Naive thymus-derived CD4-positive, alpha-beta T cell (primary cell): ENCODE data around the gene NTMT1. TPM values are rescaled to one million over a fixed set of nuclear protein-coding genes. Genes with fewer than 3 reads are reported as not detected.

ENCODE experiments used
- ATAC-seq: fragments of 150-1000 bp; cut with Tn5 transposase; 2 replicates; pipeline ENCODE4 v1.10.0; 2021; ENCODE audit warnings: mild to moderate bottlenecking, moderate library complexity
- CTCF ChIA-PET: fragments of 350-600 bp; sonication (Branson Sonifier 250); formaldehyde crosslinking; loops from one replicate; lab custom pipeline; 2021; ENCODE audit warnings: antibody characterized with exemption; lab: Charles Lee
- POLR2A ChIA-PET: fragments of 350-600 bp; sonication (Branson Sonifier 250); formaldehyde crosslinking; loops from one replicate; lab custom pipeline; 2021; ENCODE audit warnings: antibody characterized with exemption, inconsistent platforms; lab: Charles Lee
- DNase-seq, 9 donors: peaks; one replicate each; pipeline versions ENCODE4 v3.0.0 to v3.0.0-alpha.2; 2020 to 2022; ENCODE audit warnings: mixed read lengths in 1 of 9
- H3K27ac ChIP-seq: one replicate; pipeline ENCODE4 v1.7.0; 2013; ENCODE audit warnings: mild to moderate bottlenecking, low read depth, low read length, moderate library complexity
- H3K27me3 ChIP-seq, 2 donors: one replicate each; pipeline ENCODE4 v1.7.0; 2013; ENCODE audit warnings: low read length in 2 of 2, mild to moderate bottlenecking in 2 of 2, moderate library complexity in 2 of 2; ENCODE audit not compliant: control insufficient read depth in 2 of 2, insufficient read depth in 2 of 2
- H3K36me3 ChIP-seq, 3 experiments: 1 replicate in 2 of 3; 2 replicates in 1 of 3; pipeline ENCODE4 v1.7.0; 2013; ENCODE audit warnings: low read length in 3 of 3, mild to moderate bottlenecking in 3 of 3, moderate library complexity in 1 of 3; ENCODE audit not compliant: insufficient read depth in 3 of 3, control insufficient read depth in 2 of 3
- H3K4me1 ChIP-seq, 2 donors: one replicate each; pipeline ENCODE4 v1.7.0; 2013; ENCODE audit warnings: low read length in 2 of 2, mild to moderate bottlenecking in 2 of 2, moderate library complexity in 1 of 2; ENCODE audit not compliant: control insufficient read depth in 2 of 2, insufficient read depth in 2 of 2
- H3K4me3 ChIP-seq: 2 replicates; pipeline ENCODE4 v1.7.0; 2013; ENCODE audit warnings: mild to moderate bottlenecking, low read length
- H3K9me3 ChIP-seq, 3 experiments: 1 replicate in 2 of 3; 2 replicates in 1 of 3; pipeline ENCODE4 v1.7.0; 2013; ENCODE audit warnings: low read length in 3 of 3; ENCODE audit not compliant: control insufficient read depth in 2 of 3
- H3K27ac Mint-ChIP-seq, 9 donors: one replicate each; pipeline ENCODE4 v1.8.0; 2020 to 2022; ENCODE audit warnings: mixed read lengths in 9 of 9, mild to moderate bottlenecking in 8 of 9, moderate library complexity in 5 of 9, inconsistent platforms in 2 of 9
- H3K27me3 Mint-ChIP-seq, 5 donors: one replicate each; pipeline ENCODE4 v1.8.0; 2021 to 2022; ENCODE audit warnings: mixed read lengths in 5 of 5, mild to moderate bottlenecking in 1 of 5
- H3K36me3 Mint-ChIP-seq, 5 donors: one replicate each; pipeline ENCODE4 v1.8.0; 2020 to 2022; ENCODE audit warnings: mixed read lengths in 5 of 5, mild to moderate bottlenecking in 3 of 5, inconsistent platforms in 1 of 5
- H3K4me1 Mint-ChIP-seq, 7 donors: one replicate each; pipeline ENCODE4 v1.8.0; 2020 to 2022; ENCODE audit warnings: mixed read lengths in 7 of 7, mild to moderate bottlenecking in 3 of 7, inconsistent platforms in 1 of 7
- H3K4me3 Mint-ChIP-seq, 10 donors: one replicate each; pipeline ENCODE4 v1.8.0; 2020 to 2022; ENCODE audit warnings: mild to moderate bottlenecking in 10 of 10, mixed read lengths in 10 of 10, moderate library complexity in 6 of 10, inconsistent platforms in 2 of 10
- H3K9me3 Mint-ChIP-seq, 11 donors: one replicate each; pipeline ENCODE4 v1.8.0; 2020 to 2022; ENCODE audit warnings: mixed read lengths in 11 of 11, mild to moderate bottlenecking in 4 of 11, inconsistent platforms in 1 of 11, moderate library complexity in 1 of 11
- intact Hi-C, 2 donors: fragments of 100-400 bp; cut with micrococcal nuclease; formaldehyde crosslinking; loops; one replicate each; pipeline ENCODE4 v1.15.1; 2023
- polyA plus RNA-seq, 2 donors: library from polyadenylated mRNA; unstranded; fragments of 300-500 nt; fragmentation: Illumina TruSeq; gene quantifications; one replicate each; pipeline ENCODE4 v1.2.3, GENCODE V29; 2021
- total RNA-seq, 6 experiments: library from RNA in 5 of 6; stranded (reverse) in 5 of 6; gene quantifications; 1 replicate in 5 of 6; 2 replicates in 1 of 6; pipeline ENCODE4 v1.2.3 and lab custom pipeline; 2021 to 2026

The NTMT1 gene
- total and polyA plus RNA-seq, 7 experiments from 2014 or later, result 31.0 to 58.9 (median 43.7) TPM

DNA sequence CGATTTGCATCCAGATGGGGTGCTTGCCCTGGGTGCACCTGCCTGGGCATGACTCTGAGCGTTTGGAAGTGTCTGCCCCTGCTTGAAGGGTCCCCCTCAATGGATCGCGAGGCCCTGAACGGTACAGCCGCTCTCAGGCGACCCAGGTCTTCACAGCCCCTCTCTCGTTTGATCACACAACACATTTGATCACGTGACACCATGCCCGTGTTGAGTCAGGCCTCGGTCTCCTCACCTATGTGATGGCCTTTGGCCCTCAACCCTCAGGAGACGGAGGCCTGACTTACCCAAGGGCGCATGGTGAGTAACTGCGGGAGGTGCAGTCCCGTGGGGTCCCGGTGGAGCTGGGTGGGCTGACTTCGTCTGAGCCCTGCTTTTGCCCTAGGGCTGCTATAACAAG is 18.9 kb downstream of the NTMT1 start:
- Histone ChIP-seq H3K4me3 (no peak overlapping the region), H3K27ac (no peak overlapping the region), H3K27me3 (no peaks in the 10 kb centered on the region), H3K36me3 (peaks cover 0 to 9% (median 0%) of the 10 kb centered on the region in 3 experiments), H3K4me1 (peaks cover 14 to 16% of the 10 kb centered on the region in 2 donors), H3K9me3 (no peaks in the 10 kb centered on the region)
- H3K4me3 Mint-ChIP-seq, result peak overlapping the region in 1 of 10 donors; percentile 12
- no peaks in the 10 kb centered on the region for H3K36me3 Mint-ChIP-seq
- ATAC-seq (no peak), DNase-seq (no peak)
- CTCF ChIA-PET, result interaction anchor here (0.6 kb wide), 1 partner anchor 20 kb away, joined by 3 read pairs; no protein-coding TSS in a partner anchor
- H3K4me1 Mint-ChIP-seq, result peaks cover 7 to 18% (median 15%) of the 10 kb centered on the region in 7 donors
- intact Hi-C loops, result no loop called here
- no peaks in the 10 kb centered on the region for H3K27me3 Mint-ChIP-seq
- H3K27ac Mint-ChIP-seq, result peak overlapping the region in 1 of 9 donors; percentile 66
- POLR2A ChIA-PET, result interaction anchor here (0.6 kb wide), 1 partner anchor 10 kb away, joined by 3 read pairs; no protein-coding TSS in a partner anchor
- H3K9me3 Mint-ChIP-seq, result no peaks in the 10 kb centered on the region

DNA sequence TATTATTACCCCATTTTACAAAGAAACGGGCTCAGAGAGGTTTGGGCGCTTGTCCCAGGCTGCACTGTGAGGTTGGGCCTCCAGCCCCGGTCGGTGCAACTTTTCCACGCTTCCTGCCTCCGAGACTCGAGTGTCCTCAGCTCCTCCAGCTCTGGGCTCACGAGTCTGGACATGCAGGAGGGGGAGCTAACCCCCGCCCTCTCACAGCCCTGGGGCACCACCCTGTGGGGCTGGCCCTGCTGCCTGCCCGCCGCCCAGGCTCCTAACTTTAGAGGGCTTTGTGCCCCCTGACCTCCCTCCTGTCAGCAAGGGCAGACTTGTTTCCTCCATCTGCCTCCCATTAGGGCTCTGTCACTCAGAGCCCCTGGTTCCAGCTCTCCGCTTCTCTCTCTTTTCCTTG is 20.3 kb downstream of the NTMT1 start:
- Histone ChIP-seq H3K9me3 (no peaks in the 10 kb centered on the region), H3K4me1 (peaks cover under 1 to 4% of the 10 kb centered on the region in 2 donors), H3K27me3 (no peaks in the 10 kb centered on the region), H3K4me3 (no peak overlapping the region), H3K27ac (no peak overlapping the region), H3K36me3 (peaks cover 0 to 6% (median 0%) of the 10 kb centered on the region in 3 experiments)
- ATAC-seq (no peak), DNase-seq (no peak)
- ChIA-PET CTCF (interaction anchor here (0.5 kb wide), 1 partner anchor 1777 kb away, joined by 3 read pairs; no protein-coding TSS in a partner anchor), POLR2A (no interaction called here)
- Mint-ChIP-seq H3K27ac (no peak overlapping the region), H3K4me3 (no peak overlapping the region), H3K36me3 (no peaks in the 10 kb centered on the region), H3K27me3 (peaks cover 0 to 3% (median 0%) of the 10 kb centered on the region in 5 donors), H3K4me1 (peaks cover 3 to 6% (median 3%) of the 10 kb centered on the region in 7 donors), H3K9me3 (no peaks in the 10 kb centered on the region)
- intact Hi-C loops, result no loop called here

DNA sequence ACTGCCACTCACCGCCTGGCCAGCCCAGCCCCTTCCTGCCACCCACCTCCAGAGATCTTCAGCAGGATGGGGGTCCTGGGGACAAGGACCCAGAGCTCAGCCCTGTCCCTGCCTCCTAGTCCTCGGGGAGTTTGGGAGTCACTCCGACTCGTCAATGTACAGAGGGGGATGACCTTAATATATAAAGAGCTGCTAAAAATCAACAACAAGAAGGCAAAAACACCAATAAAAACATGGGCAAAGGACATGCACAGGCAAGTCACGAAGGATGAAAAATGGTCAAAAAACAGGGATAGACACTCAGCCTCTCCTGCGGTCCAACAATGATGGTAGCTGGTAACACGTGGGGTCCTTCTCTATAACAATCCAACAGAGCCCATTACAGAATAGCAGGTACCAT is 20.7 kb downstream of the NTMT1 start:
- H3K27ac Mint-ChIP-seq, result no peak overlapping the region
- intact Hi-C loops, result no loop called here
- ChIA-PET CTCF (interaction anchor here (0.5 kb wide), 1 partner anchor 1777 kb away, joined by 3 read pairs; no protein-coding TSS in a partner anchor), POLR2A (no interaction called here)
- H3K9me3 ChIP-seq, result no peaks in the 10 kb centered on the region
- no peak for DNase-seq
- H3K36me3 ChIP-seq, result peaks cover 0 to 4% (median 0%) of the 10 kb centered on the region in 3 experiments
- H3K4me1 ChIP-seq, result no peaks in the 10 kb centered on the region
- no peak for ATAC-seq
- H3K4me1 Mint-ChIP-seq, result peaks cover 0 to 4% (median 0%) of the 10 kb centered on the region in 7 donors
- no peaks in the 10 kb centered on the region for H3K27me3 ChIP-seq
- no peaks in the 10 kb centered on the region for H3K9me3 Mint-ChIP-seq
- no peak overlapping the region for H3K27ac ChIP-seq
- no peak overlapping the region for H3K4me3 ChIP-seq
- H3K27me3 Mint-ChIP-seq, result peaks cover 0 to 3% (median 0%) of the 10 kb centered on the region in 5 donors
- H3K36me3 Mint-ChIP-seq, result no peaks in the 10 kb centered on the region
- no peak overlapping the region for H3K4me3 Mint-ChIP-seq

DNA sequence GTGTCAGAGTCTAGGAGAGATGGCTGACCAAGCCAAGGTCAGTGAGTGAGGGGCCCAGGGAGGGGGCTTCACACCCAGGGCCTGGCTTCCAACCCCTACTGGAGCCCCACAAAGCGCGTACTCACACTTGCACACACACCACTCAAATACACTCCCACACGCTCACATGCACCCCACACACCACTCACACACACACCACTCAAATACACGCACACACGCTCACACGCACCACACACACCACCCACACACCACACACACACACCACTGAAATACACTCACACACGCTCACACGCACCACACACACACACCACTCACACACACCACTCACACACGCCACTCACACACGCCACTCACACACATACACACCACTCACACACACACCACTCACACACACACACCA is 21.7 kb downstream of the NTMT1 start:
- H3K27me3 Mint-ChIP-seq, result peaks cover 0 to 3% (median 0%) of the 10 kb centered on the region in 5 donors
- no peaks in the 10 kb centered on the region for H3K27me3 ChIP-seq
- no peaks in the 10 kb centered on the region for H3K9me3 Mint-ChIP-seq
- H3K27ac ChIP-seq, result no peak overlapping the region
- H3K4me1 ChIP-seq, result no peaks in the 10 kb centered on the region
- no peaks in the 10 kb centered on the region for H3K9me3 ChIP-seq
- CTCF ChIA-PET, result no interaction called here
- POLR2A ChIA-PET, result no interaction called here
- H3K27ac Mint-ChIP-seq, result no peak overlapping the region
- DNase-seq (no peak), ATAC-seq (no peak)
- no peaks in the 10 kb centered on the region for H3K36me3 Mint-ChIP-seq
- H3K4me3 ChIP-seq, result no peak overlapping the region
- H3K36me3 ChIP-seq, result no peaks in the 10 kb centered on the region
- peaks cover 0 to under 1% (median 0%) of the 10 kb centered on the region in 7 donors for H3K4me1 Mint-ChIP-seq
- intact Hi-C loops, result no loop called here
- no peak overlapping the region for H3K4me3 Mint-ChIP-seq

- ChIA-PET CTCF (no interaction called here), POLR2A (no interaction called here)
- Mint-ChIP-seq H3K4me1 (no peaks in the 10 kb centered on the region), H3K27ac (peak overlapping the region in 1 of 9 donors; percentile 20), H3K36me3 (no peaks in the 10 kb centered on the region), H3K27me3 (peaks cover 0 to 3% (median 0%) of the 10 kb centered on the region in 5 donors), H3K4me3 (no peak overlapping the region), H3K9me3 (no peaks in the 10 kb centered on the region)
- Histone ChIP-seq H3K36me3 (no peaks in the 10 kb centered on the region), H3K27me3 (no peaks in the 10 kb centered on the region), H3K4me1 (no peaks in the 10 kb centered on the region), H3K9me3 (no peaks in the 10 kb centered on the region), H3K27ac (no peak overlapping the region), H3K4me3 (no peak overlapping the region)
- intact Hi-C loops, result no loop called here
- ATAC-seq, result no peak
- DNase-seq, result no peak
These were observed 22.3 kb downstream of the NTMT1 start for GRCh38 chr9:129648092-129648763.

DNA sequence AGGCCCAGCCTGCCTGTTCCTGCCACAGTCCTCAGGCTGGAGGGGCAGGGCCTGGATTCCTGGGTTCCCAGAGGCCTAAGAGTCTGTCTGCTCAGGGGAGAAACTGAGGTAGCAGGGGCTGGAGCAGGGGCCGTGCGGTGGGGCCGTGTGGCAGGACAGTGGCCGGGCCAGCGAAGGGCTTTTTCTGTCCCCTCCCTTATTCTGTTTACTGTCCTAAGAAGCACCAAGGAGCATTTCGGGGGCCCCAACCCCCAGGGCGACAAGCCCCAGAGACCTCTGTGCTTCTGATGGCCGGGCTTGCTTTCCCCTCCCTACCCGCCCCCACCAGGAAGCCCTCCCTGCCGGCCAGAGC is 22.8 kb downstream of the NTMT1 start:
- H3K36me3 ChIP-seq, result no peaks in the 10 kb centered on the region
- intact Hi-C loops, result no loop called here

More for the DNA sequence above, 22.8 kb downstream of the NTMT1 start:
- peaks cover 0 to 3% (median 0%) of the 10 kb centered on the region in 5 donors for H3K27me3 Mint-ChIP-seq
- H3K4me1 Mint-ChIP-seq, result no peaks in the 10 kb centered on the region
- CTCF ChIA-PET, result no interaction called here
- POLR2A ChIA-PET, result no interaction called here
- H3K27ac Mint-ChIP-seq, result no peak overlapping the region
- H3K9me3 ChIP-seq, result no peaks in the 10 kb centered on the region
- ATAC-seq (no peak), DNase-seq (no peak)
- H3K27ac ChIP-seq, result no peak overlapping the region
- H3K27me3 ChIP-seq, result no peaks in the 10 kb centered on the region
- no peaks in the 10 kb centered on the region for H3K9me3 Mint-ChIP-seq
- no peak overlapping the region for H3K4me3 Mint-ChIP-seq
- H3K36me3 Mint-ChIP-seq, result no peaks in the 10 kb centered on the region
- H3K4me3 ChIP-seq, result no peak overlapping the region
- no peaks in the 10 kb centered on the region for H3K4me1 ChIP-seq
